ENCODE data around the gene PPFIBP1.

Gene PPFIBP1

GRCh38 chr12:27513155-27513824, 10.7 kb upstream of the PPFIBP1 start:
- DNase-seq = no peak

- no peak for DNase-seq
Measured at GRCh38 chr12:27515671-27516070, 8.3 kb upstream of the PPFIBP1 start.

GRCh38 chr12:27516625-27517024, 7.4 kb upstream of the PPFIBP1 start:
- DNase-seq = no peak

GRCh38 chr12:27517546-27517945, 6.5 kb upstream of the PPFIBP1 start:
- DNase-seq = no peak

- DNase-seq = no peak
Measured at GRCh38 chr12:27517961-27518665, 5.9 kb upstream of the PPFIBP1 start.

GRCh38 chr12:27521066-27521465, 2.9 kb upstream of the PPFIBP1 start:
- DNase-seq = peak; percentile 50

- DNase-seq = no peak
Measured at GRCh38 chr12:27521981-27522380, 2.0 kb upstream of the PPFIBP1 start.

- no peak for DNase-seq
Measured at GRCh38 chr12:27523305-27523641, 733 bp upstream of the PPFIBP1 start.

- DNase-seq = no peak
Measured at GRCh38 chr12:27524494-27524835, 459 bp downstream of the PPFIBP1 start.

- peak; percentile 76 for DNase-seq
Measured at GRCh38 chr12:27524839-27525753, 1.1 kb downstream of the PPFIBP1 start.

GRCh38 chr12:27527512-27527911, 3.5 kb downstream of the PPFIBP1 start:
- no peak for DNase-seq

GRCh38 chr12:27528788-27529187, 4.8 kb downstream of the PPFIBP1 start:
- no peak for DNase-seq

GRCh38 chr12:27530157-27530922, 6.3 kb downstream of the PPFIBP1 start:
- no peak for DNase-seq

- DNase-seq = no peak
Measured at GRCh38 chr12:27531896-27532295, 7.9 kb downstream of the PPFIBP1 start.

GRCh38 chr12:27534060-27534764, 10.2 kb downstream of the PPFIBP1 start:
- DNase-seq = no peak

- DNase-seq = no peak
Measured at GRCh38 chr12:27534765-27535161, 10.8 kb downstream of the PPFIBP1 start.

GRCh38 chr12:27535318-27535717, 11.3 kb downstream of the PPFIBP1 start:
- DNase-seq = no peak

- DNase-seq = no peak
Measured at GRCh38 chr12:27537855-27538675, 14.1 kb downstream of the PPFIBP1 start.

GRCh38 chr12:27539191-27539631, 15.2 kb downstream of the PPFIBP1 start:
- DNase-seq = no peak

- DNase-seq = no peak
Measured at GRCh38 chr12:27541031-27541719, 17.2 kb downstream of the PPFIBP1 start.

GRCh38 chr12:27542628-27543027, 18.6 kb downstream of the PPFIBP1 start:
- DNase-seq = peak; percentile 70
